COLO829 (cell line): Measurements from ENCODE around the gene TOP1.
A peak's percentile ranks its signal among the peaks of the same experiment; 100 is the strongest.

Source experiments
- DNase-seq: peaks from one replicate; pipeline ENCODE4 v3.0.0; 2012; ENCODE audit warnings: low spot score

The TOP1 gene

GRCh38 chr20:41004531-41005360 lies 23.9 kb upstream of the TOP1 start:
- no peak for DNase-seq

GRCh38 chr20:41005361-41005729 lies 23.3 kb upstream of the TOP1 start:
- DNase-seq: peak; percentile 93

- DNase-seq: no peak
These were observed 22.3 kb upstream of the TOP1 start for GRCh38 chr20:41006126-41006935.

- no peak for DNase-seq
These were observed 21.6 kb upstream of the TOP1 start for GRCh38 chr20:41006936-41007474.

GRCh38 chr20:41007481-41007880 lies 21.1 kb upstream of the TOP1 start:
- no peak for DNase-seq

- no peak for DNase-seq
These were observed 18.7 kb upstream of the TOP1 start for GRCh38 chr20:41009946-41010345.

- DNase-seq: no peak
These were observed 17.0 kb upstream of the TOP1 start for GRCh38 chr20:41011551-41012067.

- DNase-seq: no peak
These were observed 14.0 kb upstream of the TOP1 start for GRCh38 chr20:41014561-41015088.

- DNase-seq: no peak
These were observed 11.1 kb upstream of the TOP1 start for GRCh38 chr20:41017448-41018042.

GRCh38 chr20:41018153-41018552 lies 10.5 kb upstream of the TOP1 start:
- no peak for DNase-seq

GRCh38 chr20:41023549-41023948 lies 5.1 kb upstream of the TOP1 start:
- DNase-seq: no peak

- no peak for DNase-seq
These were observed 1.3 kb upstream of the TOP1 start for GRCh38 chr20:41027366-41027765.

- no peak for DNase-seq
These were observed 707 bp upstream of the TOP1 start for GRCh38 chr20:41027872-41028358.

- no peak for DNase-seq
These were observed 704 bp downstream of the TOP1 start for GRCh38 chr20:41029150-41029901.

- DNase-seq: no peak
These were observed 1.4 kb downstream of the TOP1 start for GRCh38 chr20:41030061-41030460.

- DNase-seq: no peak
These were observed 2.1 kb downstream of the TOP1 start for GRCh38 chr20:41030531-41031242.

- no peak for DNase-seq
These were observed 2.6 kb downstream of the TOP1 start for GRCh38 chr20:41031243-41031619.

- DNase-seq: no peak
These were observed 3.6 kb downstream of the TOP1 start for GRCh38 chr20:41032271-41032670.

GRCh38 chr20:41034239-41034638 lies 5.6 kb downstream of the TOP1 start:
- DNase-seq: no peak

- DNase-seq: no peak
These were observed 6.6 kb downstream of the TOP1 start for GRCh38 chr20:41035207-41035606.

- DNase-seq: no peak
These were observed 8.6 kb downstream of the TOP1 start for GRCh38 chr20:41037179-41037578.
